IPS-20b (cell line): ENCODE data around the gene OR6K2.

Experiments used
- H3K27ac ChIP-seq: one replicate; pipeline ENCODE4 v1.5.1; 2013; ENCODE audit warnings: low read length
- H3K27me3 ChIP-seq: 2 replicates; pipeline ENCODE4 v1.6.1; 2013; ENCODE audit warnings: mild to moderate bottlenecking, low read length, inconsistent platforms; ENCODE audit not compliant: insufficient read depth
- H3K36me3 ChIP-seq: 2 replicates; pipeline ENCODE4 v1.6.1; 2013; ENCODE audit warnings: low read depth, mild to moderate bottlenecking, inconsistent platforms, low read length, moderate library complexity; ENCODE audit not compliant: insufficient read depth
- H3K4me1 ChIP-seq: 2 replicates; pipeline ENCODE4 v1.6.1; 2013; ENCODE audit warnings: mild to moderate bottlenecking, control low read depth, inconsistent platforms, low read length, moderate library complexity; ENCODE audit not compliant: insufficient read depth
- H3K4me3 ChIP-seq: 2 replicates; pipeline ENCODE4 v1.5.1; 2013; ENCODE audit warnings: mild to moderate bottlenecking, low read length, inconsistent platforms
- H3K9ac ChIP-seq: 2 replicates; pipeline ENCODE4 v1.6.1; 2013; ENCODE audit warnings: low read depth, mild to moderate bottlenecking, inconsistent platforms, low read length, moderate library complexity
- H3K9me3 ChIP-seq: 2 replicates; pipeline ENCODE4 v1.6.1; 2013; ENCODE audit warnings: mild to moderate bottlenecking, low read depth, low read length, inconsistent platforms; ENCODE audit not compliant: insufficient read depth

OR6K2 gene

GRCh38 chr1:158681606-158682005 is 18.8 kb downstream of the OR6K2 start:
- Histone ChIP-seq H3K4me1 (no peaks in the 10 kb centered on the region), H3K27ac (no peak overlapping the region), H3K27me3 (no peaks in the 10 kb centered on the region), H3K4me3 (no peak overlapping the region), H3K36me3 (no peaks in the 10 kb centered on the region), H3K9ac (no peak overlapping the region), H3K9me3 (no peaks in the 10 kb centered on the region)

GRCh38 chr1:158679289-158679688 is 21.2 kb downstream of the OR6K2 start:
- Histone ChIP-seq H3K27ac (no peak overlapping the region), H3K4me3 (no peak overlapping the region), H3K27me3 (no peaks in the 10 kb centered on the region), H3K9me3 (no peaks in the 10 kb centered on the region), H3K9ac (no peak overlapping the region), H3K4me1 (no peaks in the 10 kb centered on the region), H3K36me3 (no peaks in the 10 kb centered on the region)

GRCh38 chr1:158675563-158676323 is 24.7 kb downstream of the OR6K2 start:
- Histone ChIP-seq H3K4me3 (no peak overlapping the region), H3K9ac (no peak overlapping the region), H3K27me3 (no peaks in the 10 kb centered on the region), H3K27ac (no peak overlapping the region), H3K4me1 (no peaks in the 10 kb centered on the region), H3K9me3 (no peaks in the 10 kb centered on the region), H3K36me3 (no peaks in the 10 kb centered on the region)

- H3K4me1 ChIP-seq = no peaks in the 10 kb centered on the region
- no peaks in the 10 kb centered on the region for H3K9me3 ChIP-seq
- no peak overlapping the region for H3K9ac ChIP-seq
- no peak overlapping the region for H3K4me3 ChIP-seq
- H3K36me3 ChIP-seq = no peaks in the 10 kb centered on the region
- H3K27ac ChIP-seq = no peak overlapping the region
- no peaks in the 10 kb centered on the region for H3K27me3 ChIP-seq
These were observed 26.1 kb downstream of the OR6K2 start for GRCh38 chr1:158674302-158674701.

GRCh38 chr1:158666037-158666436 is 34.4 kb downstream of the OR6K2 start:
- Histone ChIP-seq H3K9ac (no peak overlapping the region), H3K27ac (no peak overlapping the region), H3K4me1 (no peaks in the 10 kb centered on the region), H3K9me3 (no peaks in the 10 kb centered on the region), H3K27me3 (no peaks in the 10 kb centered on the region), H3K4me3 (no peak overlapping the region), H3K36me3 (no peaks in the 10 kb centered on the region)

- Histone ChIP-seq H3K4me3 (no peak overlapping the region), H3K27ac (no peak overlapping the region), H3K9me3 (no peaks in the 10 kb centered on the region), H3K4me1 (no peaks in the 10 kb centered on the region), H3K27me3 (no peaks in the 10 kb centered on the region), H3K9ac (no peak overlapping the region), H3K36me3 (no peaks in the 10 kb centered on the region)
These were observed 45.9 kb downstream of the OR6K2 start for GRCh38 chr1:158654571-158654970.

GRCh38 chr1:158654086-158654485 is 46.4 kb downstream of the OR6K2 start:
- H3K4me3 ChIP-seq = no peak overlapping the region
- no peaks in the 10 kb centered on the region for H3K36me3 ChIP-seq
- no peak overlapping the region for H3K9ac ChIP-seq
- no peak overlapping the region for H3K27ac ChIP-seq
- H3K4me1 ChIP-seq = no peaks in the 10 kb centered on the region
- H3K9me3 ChIP-seq = no peaks in the 10 kb centered on the region
- no peaks in the 10 kb centered on the region for H3K27me3 ChIP-seq

GRCh38 chr1:158652721-158653334 is 47.6 kb downstream of the OR6K2 start:
- no peak overlapping the region for H3K9ac ChIP-seq
- H3K9me3 ChIP-seq = no peaks in the 10 kb centered on the region
- H3K27me3 ChIP-seq = no peaks in the 10 kb centered on the region
- no peak overlapping the region for H3K27ac ChIP-seq
- no peaks in the 10 kb centered on the region for H3K36me3 ChIP-seq
- H3K4me3 ChIP-seq = no peak overlapping the region
- no peaks in the 10 kb centered on the region for H3K4me1 ChIP-seq
